Measurements from ENCODE around the gene TSG101.

Gene TSG101

GRCh38 chr11:18492888-18493287, 33.9 kb downstream of the TSG101 start:
- no peak for DNase-seq (ENCODE audit: low read depth, low spot score)

DNA sequence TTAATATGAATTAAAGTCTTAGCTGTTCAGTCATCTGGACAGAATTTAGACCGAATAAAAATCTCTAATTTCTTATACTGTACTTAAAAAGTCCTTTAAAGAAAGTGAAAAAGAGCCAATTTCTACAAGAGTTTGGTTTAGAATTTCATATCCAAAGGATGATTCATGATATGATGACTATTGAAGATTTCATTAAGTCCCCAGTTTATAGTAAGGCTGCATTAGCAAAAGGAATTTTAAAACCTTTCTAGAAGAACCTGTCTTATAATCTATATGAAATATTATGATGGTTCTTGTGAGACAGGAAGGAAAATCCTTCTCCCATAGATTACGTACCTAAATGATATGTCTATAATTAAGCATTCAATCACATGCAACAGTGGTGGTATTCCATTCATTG, 34.8 kb downstream of the TSG101 start:
- no peak for DNase-seq (ENCODE audit: low read depth, low spot score)

GRCh38 chr11:18490736-18491485, 35.8 kb downstream of the TSG101 start:
- DNase-seq (ENCODE audit: low read depth, low spot score): no peak

GRCh38 chr11:18490319-18490718, 36.4 kb downstream of the TSG101 start:
- no peak for DNase-seq (ENCODE audit: low read depth, low spot score)

DNA sequence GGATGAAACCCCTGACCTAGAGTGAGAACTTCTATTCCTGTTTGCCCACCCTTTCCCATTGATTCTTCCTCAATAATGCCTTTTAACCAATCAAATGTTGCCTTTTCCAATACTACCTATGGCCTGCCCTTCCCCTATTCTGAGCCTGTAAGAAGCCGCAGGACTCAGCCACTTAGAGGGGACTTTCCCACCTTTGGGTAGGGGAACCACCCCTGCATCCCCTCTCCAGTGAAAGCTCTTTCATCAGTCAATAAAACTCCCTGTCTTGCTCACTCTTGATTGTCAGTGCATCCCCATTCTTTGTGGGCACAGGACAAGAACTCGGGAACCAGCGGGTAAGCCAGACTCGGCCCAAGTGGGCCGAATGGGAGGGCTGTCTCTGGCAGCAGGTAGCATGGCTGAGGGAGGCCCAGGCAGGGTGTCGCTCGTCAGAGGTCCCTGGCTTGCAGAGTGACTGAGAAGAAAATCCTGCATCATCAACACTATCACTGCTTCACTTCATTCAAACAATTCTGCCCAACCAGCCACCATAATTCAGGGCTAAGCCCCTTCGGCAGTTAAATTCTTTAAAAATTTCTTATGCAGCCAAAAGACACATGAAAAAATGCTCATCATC, 40.7 kb downstream of the TSG101 start:
- DNase-seq (ENCODE audit: low read depth, low spot score): no peak

DNA sequence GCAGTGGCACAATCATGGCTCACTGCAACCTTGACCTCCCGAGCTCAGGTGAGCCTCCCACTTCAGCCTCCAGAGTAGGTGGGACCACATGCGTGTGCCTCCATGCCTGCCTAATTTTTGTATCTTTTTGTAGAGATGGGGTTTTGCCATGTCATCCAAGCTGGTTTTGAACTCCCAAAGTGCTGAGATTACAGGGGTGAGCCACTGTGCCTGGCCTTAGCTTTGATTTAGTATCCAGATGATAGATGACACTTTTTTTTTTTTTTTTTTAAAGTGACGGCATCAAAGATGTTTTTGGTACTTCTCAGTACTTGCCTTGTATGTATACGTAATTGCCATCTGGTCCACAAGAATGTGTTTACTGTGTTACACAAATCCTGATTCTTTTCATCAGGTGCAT, 47.7 kb downstream of the TSG101 start:
- no peak for DNase-seq (ENCODE audit: low read depth, low spot score)

DNA sequence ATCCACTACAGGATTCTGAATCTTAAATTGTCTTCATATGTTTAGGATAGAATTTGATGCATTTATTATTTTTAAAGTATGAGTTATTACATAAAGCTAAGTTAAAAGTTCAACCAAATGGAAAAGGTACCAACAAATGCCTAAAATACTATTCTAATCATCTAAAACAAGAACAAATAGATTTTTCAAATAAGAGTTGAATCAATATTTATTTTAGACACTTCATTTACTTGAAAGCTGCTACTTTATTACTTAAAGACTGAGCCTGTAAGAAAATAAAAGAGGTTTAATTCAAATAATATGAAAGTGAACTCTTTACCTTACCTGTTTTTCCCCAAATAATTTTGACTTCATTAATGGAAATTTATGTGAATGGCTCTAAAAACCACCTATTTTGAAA, 54.2 kb downstream of the TSG101 start:
- DNase-seq (ENCODE audit: low read depth, low spot score): no peak

DNA sequence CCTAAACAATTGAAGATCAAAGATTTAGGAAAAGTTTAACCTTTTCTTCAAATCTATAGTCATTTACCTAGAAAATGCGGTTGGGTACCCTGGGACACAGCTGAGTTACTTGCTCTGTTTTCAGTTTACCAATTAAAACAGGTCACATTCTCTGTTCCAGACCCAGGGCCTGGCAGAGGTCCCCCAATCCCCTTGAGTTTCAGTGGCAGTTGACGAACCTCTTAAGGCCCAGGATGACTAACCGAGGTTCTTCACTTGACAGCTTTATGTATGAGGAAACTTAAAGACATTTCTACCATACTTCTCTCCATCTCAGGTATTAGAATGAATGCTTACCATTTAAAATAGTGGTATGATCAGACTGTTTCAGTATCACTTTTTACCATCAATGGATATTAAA, 54.7 kb downstream of the TSG101 start:
- no peak for DNase-seq (ENCODE audit: low read depth, low spot score)

GRCh38 chr11:18468961-18469360, 57.8 kb downstream of the TSG101 start:
- no peak for DNase-seq (ENCODE audit: low read depth, low spot score)

DNA sequence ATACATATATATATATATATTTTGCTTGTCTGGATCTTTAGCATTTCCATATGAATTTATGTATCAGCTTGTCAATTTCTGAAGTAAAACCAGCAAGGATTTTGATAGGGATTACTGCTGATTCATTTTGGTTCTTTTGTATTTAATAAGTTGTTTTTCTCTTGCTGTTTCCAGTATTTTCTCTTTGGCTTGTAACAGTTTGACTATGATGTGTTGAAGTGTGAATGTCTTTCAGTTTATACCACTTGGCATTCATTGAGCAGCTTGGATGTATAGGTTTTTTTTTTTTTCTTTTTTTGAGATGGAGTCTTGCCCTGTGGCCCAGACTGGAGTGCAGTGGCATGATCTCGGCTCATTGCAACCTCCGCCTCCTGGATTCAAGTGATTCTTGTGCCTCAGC, 58.7 kb downstream of the TSG101 start:
- no peak for DNase-seq (ENCODE audit: low read depth, low spot score)

- DNase-seq (ENCODE audit: low read depth, low spot score): no peak
These were observed 60.3 kb downstream of the TSG101 start for GRCh38 chr11:18466402-18466801.

- no peak for DNase-seq (ENCODE audit: low read depth, low spot score)
These were observed 63.3 kb downstream of the TSG101 start for GRCh38 chr11:18463439-18463838.

- DNase-seq (ENCODE audit: low read depth, low spot score): no peak
These were observed 64.8 kb downstream of the TSG101 start for GRCh38 chr11:18461909-18462308.

- no peak for DNase-seq (ENCODE audit: low read depth, low spot score)
These were observed 67.1 kb downstream of the TSG101 start for GRCh38 chr11:18459634-18460033.

DNA sequence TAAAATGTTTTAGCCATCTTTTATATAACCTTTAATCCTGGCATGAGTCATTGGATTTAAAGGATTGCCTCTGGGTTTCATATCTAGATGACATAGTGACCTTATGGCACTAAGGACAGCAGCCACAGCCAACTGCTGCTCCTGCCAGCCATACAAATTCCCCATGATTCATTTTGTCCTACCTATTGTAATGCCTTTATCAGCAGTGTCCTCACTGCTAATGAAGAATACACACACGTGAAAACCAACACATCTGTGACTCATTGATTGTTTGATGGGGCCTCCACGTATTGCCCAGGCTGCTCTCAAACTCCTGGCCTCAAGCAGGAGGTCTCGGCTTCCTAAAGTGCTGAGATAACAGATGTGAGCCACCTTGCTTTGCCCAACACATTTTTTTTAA, 69.3 kb downstream of the TSG101 start:
- no peak for DNase-seq (ENCODE audit: low read depth, low spot score)

DNA sequence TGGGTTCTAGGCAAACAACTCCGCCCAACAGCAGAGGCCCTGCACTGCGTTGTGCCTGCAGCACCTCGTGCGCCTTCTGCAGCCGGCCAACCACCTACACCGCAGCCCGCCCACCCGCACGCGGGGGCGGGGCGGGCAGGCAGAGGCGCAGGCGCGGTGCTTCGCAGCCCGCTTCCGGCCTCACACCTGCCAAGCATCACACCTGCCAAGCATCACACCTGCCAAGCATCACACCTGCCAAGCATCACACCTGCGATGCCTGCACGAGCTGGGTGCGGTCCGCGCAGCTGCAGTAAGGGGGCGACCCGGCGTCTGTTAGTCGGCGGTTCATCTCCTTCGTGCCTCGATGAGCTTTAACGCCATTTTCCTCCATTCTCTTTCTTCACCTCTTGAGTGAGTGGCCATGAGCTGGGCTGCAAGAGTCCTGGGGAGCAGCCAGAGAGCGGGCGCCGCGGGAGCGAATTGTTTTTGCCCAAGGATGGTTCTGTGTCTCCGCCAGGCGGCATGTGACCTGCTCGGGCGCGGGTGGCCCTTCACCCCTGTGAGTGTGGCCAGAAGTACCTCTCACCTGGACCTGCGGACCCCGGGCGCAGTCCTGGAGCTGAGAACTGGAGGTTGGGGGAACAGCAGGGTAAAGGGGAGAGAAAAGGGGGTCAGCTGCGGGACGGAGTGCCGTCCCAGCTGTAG, 70.9 kb downstream of the TSG101 start, which contains the start of gene LDHAL6A:
LDHAL6A (plus strand) TSS at position 171 of the 687 bp plus-strand sequence. CDS start 825 bp downstream, outside the sequence.
- DNase-seq (ENCODE audit: low read depth, low spot score): no peak

DNA sequence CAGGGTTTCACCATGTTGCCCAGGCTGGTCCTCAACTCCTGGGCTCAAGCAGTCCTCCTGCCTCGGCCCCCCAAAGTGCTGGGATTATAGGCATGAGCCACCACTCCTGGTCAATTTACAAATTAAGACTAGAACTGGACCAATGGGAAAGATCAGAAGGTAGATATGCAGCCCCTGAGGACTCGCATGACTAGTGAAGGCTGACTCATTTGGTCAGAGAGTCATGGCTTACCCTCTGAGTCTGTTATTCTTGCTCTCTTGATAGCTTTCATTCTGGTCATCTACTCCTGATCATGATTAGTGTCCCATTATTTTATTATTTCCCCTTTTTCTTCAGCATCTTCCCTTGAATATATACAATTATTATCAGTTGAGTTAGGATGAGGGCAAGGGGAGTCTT, 73.8 kb downstream of the TSG101 start:
- no peak for DNase-seq (ENCODE audit: low read depth, low spot score)

- DNase-seq (ENCODE audit: low read depth, low spot score): no peak
These were observed 77.5 kb downstream of the TSG101 start for GRCh38 chr11:18449251-18449650.

DNA sequence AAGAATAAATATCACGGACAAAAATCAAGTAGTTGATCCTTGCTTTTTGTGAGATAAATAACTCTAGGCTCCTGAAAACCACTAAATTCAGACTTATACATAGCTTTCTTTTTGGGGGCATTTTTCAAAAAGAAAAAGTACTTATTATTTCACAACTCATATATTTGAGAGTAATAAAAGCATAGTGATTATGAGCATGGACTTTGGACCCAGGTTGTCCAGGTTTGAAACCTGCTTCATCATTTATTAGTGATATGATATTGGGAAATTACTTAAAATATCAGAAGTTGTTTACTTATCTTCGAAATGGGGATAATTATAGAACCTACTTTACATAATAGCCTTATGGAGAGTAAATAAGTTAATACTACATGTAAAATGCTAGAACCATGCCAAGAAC, 88.1 kb downstream of the TSG101 start:
- no peak for DNase-seq (ENCODE audit: low read depth, low spot score)

Measured in smooth muscle cell of the brain vasculature (primary cell).